ENCODE data around the gene ABCB9. TPM values are rescaled to one million over a fixed set of nuclear protein-coding genes. Genes with fewer than 3 reads are reported as not detected.

The ABCB9 gene
- total and polyA plus RNA-seq, 2 of the 8 experiments (the other 6 are each of a cell fraction or from before 2014, with no cell fraction given): 3.8 to 8.0 TPM

DNA sequence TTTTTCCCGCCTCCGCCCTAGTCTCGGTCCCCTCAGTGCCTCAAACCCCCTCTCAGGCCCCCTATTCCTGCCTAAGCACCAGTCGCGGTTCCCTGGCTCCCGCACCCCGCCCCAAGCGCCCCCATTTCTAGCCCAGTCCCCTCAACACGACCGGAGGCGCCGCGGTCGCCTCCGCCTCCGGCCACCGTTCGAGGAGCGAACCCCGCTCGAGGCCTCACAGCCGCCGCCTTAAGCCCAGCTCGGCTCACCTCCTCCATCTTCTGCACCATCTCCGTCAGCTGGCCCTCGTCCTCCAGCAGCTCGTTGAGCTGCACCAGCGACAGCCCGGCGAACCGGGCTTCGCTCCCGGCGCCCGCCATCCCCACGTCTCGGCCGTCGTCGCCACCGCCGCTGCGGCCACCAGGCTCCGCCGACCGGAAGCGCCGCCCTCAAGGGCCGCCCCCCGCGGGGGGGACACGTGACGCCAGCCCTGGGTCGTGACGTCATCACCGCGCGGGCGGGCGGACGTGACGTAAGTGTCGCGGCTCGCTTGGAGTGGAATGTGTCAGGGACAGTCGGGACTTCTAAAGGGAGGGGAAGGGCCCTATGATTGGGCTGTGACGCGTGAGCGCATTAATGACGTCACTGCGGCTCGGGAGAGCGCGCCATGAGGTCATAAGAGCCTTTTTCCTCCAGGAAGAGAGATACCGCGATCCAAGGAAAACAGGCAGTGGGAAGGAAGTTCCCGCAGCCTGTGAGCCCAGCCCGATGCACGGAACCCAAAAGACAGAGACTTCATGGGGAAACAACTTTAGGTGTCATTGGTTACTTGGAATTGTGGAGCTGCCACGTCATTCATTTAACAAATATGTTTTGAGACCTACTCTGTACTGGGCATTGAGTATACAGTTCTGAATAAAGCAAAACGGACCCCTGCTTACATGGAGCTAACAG lies 70.3 kb downstream of the ABCB9 start, which contains the start of gene VPS37B (continued):
- TF ChIP-seq, protein P1, sequence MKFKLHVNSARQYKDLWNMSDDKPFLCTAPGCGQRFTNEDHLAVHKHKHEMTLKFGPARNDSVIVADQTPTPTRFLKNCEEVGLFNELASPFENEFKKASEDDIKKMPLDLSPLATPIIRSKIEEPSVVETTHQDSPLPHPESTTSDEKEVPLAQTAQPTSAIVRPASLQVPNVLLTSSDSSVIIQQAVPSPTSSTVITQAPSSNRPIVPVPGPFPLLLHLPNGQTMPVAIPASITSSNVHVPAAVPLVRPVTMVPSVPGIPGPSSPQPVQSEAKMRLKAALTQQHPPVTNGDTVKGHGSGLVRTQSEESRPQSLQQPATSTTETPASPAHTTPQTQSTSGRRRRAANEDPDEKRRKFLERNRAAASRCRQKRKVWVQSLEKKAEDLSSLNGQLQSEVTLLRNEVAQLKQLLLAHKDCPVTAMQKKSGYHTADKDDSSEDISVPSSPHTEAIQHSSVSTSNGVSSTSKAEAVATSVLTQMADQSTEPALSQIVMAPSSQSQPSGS (IDR thresholded peaks at IDR 0.05; ENCODE audit: low read length): peak; percentile 98
- TF ChIP-seq SP4 (IDR thresholded peaks at IDR 0.05; ENCODE audit: low read length) (no peak), SIX5 (IDR thresholded peaks at IDR 0.05; ENCODE audit: low read depth, low read length) (no peak), CBX8 (IDR thresholded peaks at IDR 0.05; ENCODE audit: borderline replicate concordance, low read depth, low read length) (no peak), ZNF274 (IDR thresholded peaks at IDR 0.05; ENCODE audit: borderline replicate concordance, extremely low read depth, low read length) (no peak), TCF12 (IDR thresholded peaks at IDR 0.05; ENCODE audit: low read depth, low read length) (no peak), YY1 (IDR thresholded peaks at IDR 0.05; ENCODE audit: low read depth, low read length) (peak; percentile 41; the same call in 1 of the 2 replicates), ASH2L (IDR thresholded peaks at IDR 0.05; ENCODE audit: low read length) (peak; percentile 63), POLR2A (IDR thresholded peaks at IDR 0.05; ENCODE audit: control extremely low read depth in 1 of 2, low read depth in 2 of 2, low read length in 2 of 2) (peak in 1 of 2 experiments; percentile 66; a peak in 2 of 3 replicates), KDM1A (IDR thresholded peaks at IDR 0.05; ENCODE audit: borderline replicate concordance, low read length) (peak; percentile 38; the same call in 1 of the 2 replicates), TEAD4 (IDR thresholded peaks at IDR 0.05; ENCODE audit: low read depth, low read length) (peak; percentile 74), JUND (IDR thresholded peaks at IDR 0.05; ENCODE audit: low read length) (peak; percentile 97), GABPA (IDR thresholded peaks at IDR 0.05; ENCODE audit: borderline replicate concordance, insufficient read depth, low read length) (peak; percentile 78; the same call in 1 of the 2 replicates), CHD2 (IDR thresholded peaks at IDR 0.05; ENCODE audit: low read length) (peak; percentile 25; the same call in 1 of the 2 replicates), SP1 (IDR thresholded peaks at IDR 0.05; ENCODE audit: low read depth, low read length) (peak; percentile 31; the same call in 1 of the 2 replicates), HDAC6 (IDR thresholded peaks at IDR 0.05; ENCODE audit: low read depth, low read length) (no peak), HDAC2 (IDR thresholded peaks at IDR 0.05; ENCODE audit: borderline replicate concordance in 1 of 2, low read depth in 2 of 2, low read length in 2 of 2) (no peak), RFX5 (IDR thresholded peaks at IDR 0.05; ENCODE audit: borderline replicate concordance, low read depth, low read length) (no peak), CHD1 (IDR thresholded peaks at IDR 0.05; ENCODE audit: low read depth, low read length) (no peak), MAFK (IDR thresholded peaks at IDR 0.05; ENCODE audit: low read depth, low read length) (no peak)
- TF ChIP-seq, protein P2, sequence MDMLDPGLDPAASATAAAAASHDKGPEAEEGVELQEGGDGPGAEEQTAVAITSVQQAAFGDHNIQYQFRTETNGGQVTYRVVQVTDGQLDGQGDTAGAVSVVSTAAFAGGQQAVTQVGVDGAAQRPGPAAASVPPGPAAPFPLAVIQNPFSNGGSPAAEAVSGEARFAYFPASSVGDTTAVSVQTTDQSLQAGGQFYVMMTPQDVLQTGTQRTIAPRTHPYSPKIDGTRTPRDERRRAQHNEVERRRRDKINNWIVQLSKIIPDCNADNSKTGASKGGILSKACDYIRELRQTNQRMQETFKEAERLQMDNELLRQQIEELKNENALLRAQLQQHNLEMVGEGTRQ (IDR thresholded peaks at IDR 0.05; ENCODE audit: low read length): peak; percentile 94

All from H1 (cell line).